Activated naive CD8-positive, alpha-beta T cell treated with anti-CD3 and anti-CD28 coated beads, Interleukin-2, amount 10 ng/mL, durations not matched to agents 7 days and 5 days (primary cell): Measurements from ENCODE around the gene CAPN14. TPM values are rescaled to one million over a fixed set of nuclear protein-coding genes. Genes with fewer than 3 reads are reported as not detected.

Experiments
- ATAC-seq: fragments of 150-1000 bp; cut with Tn5 transposase; one replicate; pipeline ENCODE4 v1.10.0; 2021; ENCODE audit warnings: low read depth, moderate library complexity
- POLR2A ChIA-PET: fragments of 350-600 bp; sonication (Branson Sonifier 250); formaldehyde crosslinking; loops from one replicate; lab custom pipeline; 2021; ENCODE audit warnings: antibody characterized with exemption; lab: Charles Lee
- DNase-seq: peaks from one replicate; pipeline ENCODE4 v3.0.0; 2021
- H3K27ac Mint-ChIP-seq: one replicate; pipeline ENCODE4 v1.8.0; 2022; ENCODE audit warnings: mild to moderate bottlenecking, mixed read lengths
- H3K27me3 Mint-ChIP-seq: one replicate; pipeline ENCODE4 v1.8.0; 2022; ENCODE audit warnings: mild to moderate bottlenecking, moderate library complexity, mixed read lengths
- H3K36me3 Mint-ChIP-seq: one replicate; pipeline ENCODE4 v1.8.0; 2021; ENCODE audit warnings: mild to moderate bottlenecking, mixed read lengths
- H3K4me1 Mint-ChIP-seq: one replicate; pipeline ENCODE4 v1.8.0; 2021; ENCODE audit warnings: mixed read lengths
- H3K4me3 Mint-ChIP-seq: one replicate; pipeline ENCODE4 v1.8.0; 2022; ENCODE audit warnings: mild to moderate bottlenecking, moderate library complexity, mixed read lengths
- H3K9me3 Mint-ChIP-seq: one replicate; pipeline ENCODE4 v1.8.0; 2021; ENCODE audit warnings: mixed read lengths
- total RNA-seq, 2 experiments: library from RNA; stranded (reverse); gene quantifications; one replicate each; pipeline ENCODE4 v1.2.3, GENCODE V29; 2021

CAPN14 gene
- total RNA-seq, 2 experiments from 2014 or later, result 0.17 to 0.28 TPM

DNA sequence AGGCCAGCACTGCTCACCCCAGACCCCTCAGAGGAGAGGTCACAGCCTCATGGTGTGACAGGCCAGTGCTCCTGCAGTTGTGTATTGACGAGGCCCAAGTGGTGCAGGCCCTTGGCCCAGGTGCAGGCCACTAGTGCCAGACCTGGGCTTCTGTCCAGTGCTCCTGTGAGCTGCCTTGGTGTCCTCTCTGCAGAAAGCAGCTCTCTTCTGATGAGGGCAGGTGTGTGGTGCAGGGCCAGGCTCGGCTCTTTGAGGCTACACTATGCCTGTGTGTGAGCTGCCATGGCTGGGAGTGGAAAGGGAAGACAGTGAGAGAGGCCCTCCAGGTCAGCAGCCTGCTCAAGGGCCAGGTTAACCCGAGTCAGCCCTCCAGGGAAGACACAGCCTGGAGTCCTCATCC is 33.7 kb upstream of the CAPN14 start:
- Mint-ChIP-seq H3K4me1 (no peaks in the 10 kb centered on the region), H3K27ac (no peak overlapping the region), H3K9me3 (no peaks in the 10 kb centered on the region), H3K36me3 (no peaks in the 10 kb centered on the region), H3K27me3 (no peaks in the 10 kb centered on the region), H3K4me3 (no peak overlapping the region)
- POLR2A ChIA-PET, result no interaction called here
- no peak for DNase-seq
- ATAC-seq, result no peak

DNA sequence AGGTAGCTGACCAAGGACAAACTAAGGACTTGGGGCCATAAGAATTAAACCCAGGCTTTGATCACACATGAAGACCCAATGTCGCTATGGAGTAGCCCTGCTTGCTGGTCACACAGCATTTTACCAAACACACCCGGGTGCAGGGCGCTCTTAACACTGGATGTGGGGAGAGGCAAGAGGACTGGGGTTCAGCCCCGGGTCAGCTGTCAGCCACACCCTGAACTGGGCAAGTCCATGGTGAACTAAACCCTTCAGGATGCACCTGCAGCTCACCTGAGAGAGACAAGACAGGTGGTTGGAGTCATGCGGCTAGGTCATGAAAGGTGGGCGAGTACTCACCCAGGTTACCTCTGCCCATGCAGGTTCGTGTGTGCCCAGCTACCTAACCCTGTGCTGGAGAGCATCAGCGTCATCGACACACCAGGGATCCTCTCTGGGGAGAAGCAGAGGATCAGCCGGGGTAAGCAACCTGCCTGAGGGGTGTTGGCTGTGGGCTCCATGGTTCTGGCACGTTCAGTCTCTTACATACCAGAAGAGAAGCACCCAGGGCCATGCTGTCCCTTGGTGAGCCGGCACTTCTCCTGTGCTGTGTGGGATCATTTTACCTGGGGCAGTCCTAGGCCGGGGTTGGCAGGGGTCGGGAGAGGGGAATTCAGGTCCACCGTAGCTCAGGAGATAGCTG is 31.8 kb upstream of the CAPN14 start:
- DNase-seq (no peak), ATAC-seq (no peak)
- Mint-ChIP-seq H3K4me3 (no peak overlapping the region), H3K4me1 (no peaks in the 10 kb centered on the region), H3K36me3 (no peaks in the 10 kb centered on the region), H3K9me3 (no peaks in the 10 kb centered on the region), H3K27me3 (no peaks in the 10 kb centered on the region), H3K27ac (no peak overlapping the region)
- POLR2A ChIA-PET, result no interaction called here

- H3K36me3 Mint-ChIP-seq, result no peaks in the 10 kb centered on the region
- no peaks in the 10 kb centered on the region for H3K4me1 Mint-ChIP-seq
- POLR2A ChIA-PET, result no interaction called here
- H3K9me3 Mint-ChIP-seq, result no peaks in the 10 kb centered on the region
- no peak overlapping the region for H3K4me3 Mint-ChIP-seq
- DNase-seq (no peak), ATAC-seq (no peak)
- no peaks in the 10 kb centered on the region for H3K27me3 Mint-ChIP-seq
- H3K27ac Mint-ChIP-seq, result no peak overlapping the region
These were observed 30.8 kb upstream of the CAPN14 start for GRCh38 chr2:31248139-31248538.

GRCh38 chr2:31247711-31248110 is 30.4 kb upstream of the CAPN14 start:
- H3K36me3 Mint-ChIP-seq, result no peaks in the 10 kb centered on the region
- no peak overlapping the region for H3K27ac Mint-ChIP-seq
- no peaks in the 10 kb centered on the region for H3K4me1 Mint-ChIP-seq
- POLR2A ChIA-PET, result no interaction called here
- H3K9me3 Mint-ChIP-seq, result no peaks in the 10 kb centered on the region
- no peak overlapping the region for H3K4me3 Mint-ChIP-seq
- ATAC-seq (no peak), DNase-seq (no peak)
- no peaks in the 10 kb centered on the region for H3K27me3 Mint-ChIP-seq

- Mint-ChIP-seq H3K27ac (no peak overlapping the region), H3K36me3 (no peaks in the 10 kb centered on the region), H3K9me3 (no peaks in the 10 kb centered on the region), H3K4me1 (peaks cover 8% of the 10 kb centered on the region), H3K4me3 (no peak overlapping the region), H3K27me3 (no peaks in the 10 kb centered on the region)
- DNase-seq, result no peak
- no peak for ATAC-seq
- POLR2A ChIA-PET, result no interaction called here
These were observed 29.0 kb upstream of the CAPN14 start for GRCh38 chr2:31246184-31246852.

DNA sequence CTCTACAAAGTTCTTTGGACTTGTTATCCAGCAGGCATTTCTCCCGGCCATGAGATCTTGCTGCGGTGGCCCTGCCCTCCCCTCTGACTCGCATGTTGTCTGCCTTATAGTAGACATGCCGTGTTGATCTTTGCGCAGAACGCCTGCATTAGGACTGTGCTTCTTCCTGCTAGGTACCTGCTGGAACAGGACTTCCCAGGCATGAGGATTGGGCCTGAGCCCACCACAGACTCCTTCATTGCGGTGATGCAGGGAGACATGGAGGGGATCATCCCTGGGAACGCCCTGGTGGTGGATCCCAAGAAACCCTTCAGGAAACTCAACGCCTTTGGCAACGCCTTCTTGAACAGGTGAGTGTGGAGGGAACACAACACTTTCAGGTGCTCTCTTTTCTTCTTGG is 26.8 kb upstream of the CAPN14 start:
- H3K9me3 Mint-ChIP-seq, result no peaks in the 10 kb centered on the region
- no peak overlapping the region for H3K27ac Mint-ChIP-seq
- POLR2A ChIA-PET, result no interaction called here
- DNase-seq (no peak), ATAC-seq (no peak)
- H3K36me3 Mint-ChIP-seq, result no peaks in the 10 kb centered on the region
- H3K27me3 Mint-ChIP-seq, result no peaks in the 10 kb centered on the region
- no peak overlapping the region for H3K4me3 Mint-ChIP-seq
- H3K4me1 Mint-ChIP-seq, result peaks cover 9% of the 10 kb centered on the region

- H3K27me3 Mint-ChIP-seq, result no peaks in the 10 kb centered on the region
- H3K4me3 Mint-ChIP-seq, result no peak overlapping the region
- POLR2A ChIA-PET, result no interaction called here
- H3K27ac Mint-ChIP-seq, result no peak overlapping the region
- no peaks in the 10 kb centered on the region for H3K9me3 Mint-ChIP-seq
- H3K4me1 Mint-ChIP-seq, result peaks cover 9% of the 10 kb centered on the region
- no peaks in the 10 kb centered on the region for H3K36me3 Mint-ChIP-seq
- DNase-seq (no peak), ATAC-seq (no peak)
These were observed 25.7 kb upstream of the CAPN14 start for GRCh38 chr2:31243053-31243452.

DNA sequence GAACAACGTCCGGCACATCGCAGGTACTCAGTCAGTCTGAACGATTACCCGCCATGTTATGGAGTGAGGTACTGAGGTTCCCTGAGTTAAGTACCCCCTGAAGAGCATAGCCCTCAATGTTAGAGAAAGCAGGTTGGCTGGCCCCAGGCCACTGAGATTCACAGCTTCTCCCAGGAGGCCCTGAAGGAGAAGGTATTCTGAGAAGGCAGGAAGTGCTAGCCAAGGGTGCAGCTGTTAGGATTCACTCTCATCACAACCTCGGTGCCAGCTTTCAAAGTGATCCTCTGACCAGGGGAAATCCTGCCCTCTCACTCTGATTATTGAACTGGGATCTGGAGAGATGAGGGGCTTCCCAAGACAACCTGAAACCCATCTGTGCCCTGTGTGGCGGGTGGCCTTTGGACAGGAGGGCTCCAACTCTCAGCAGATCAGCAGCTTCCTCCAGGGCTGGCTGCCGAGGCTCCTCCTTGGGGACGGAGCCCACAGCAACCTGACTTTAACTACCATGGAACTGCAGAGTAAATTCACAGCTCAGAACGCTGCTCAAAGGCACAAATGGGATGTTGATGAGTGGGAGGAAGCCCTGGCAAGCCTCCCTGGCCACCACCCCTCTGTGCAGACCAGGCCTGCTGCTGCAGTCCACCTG is 24.4 kb upstream of the CAPN14 start:
- no peak overlapping the region for H3K4me3 Mint-ChIP-seq
- H3K27ac Mint-ChIP-seq, result no peak overlapping the region
- POLR2A ChIA-PET, result no interaction called here
- no peaks in the 10 kb centered on the region for H3K9me3 Mint-ChIP-seq
- H3K4me1 Mint-ChIP-seq, result peaks cover 9% of the 10 kb centered on the region
- DNase-seq (no peak), ATAC-seq (no peak)
- no peaks in the 10 kb centered on the region for H3K27me3 Mint-ChIP-seq
- H3K36me3 Mint-ChIP-seq, result no peaks in the 10 kb centered on the region

- Mint-ChIP-seq H3K36me3 (no peaks in the 10 kb centered on the region), H3K4me1 (peaks cover 9% of the 10 kb centered on the region), H3K27ac (no peak overlapping the region), H3K4me3 (no peak overlapping the region), H3K9me3 (no peaks in the 10 kb centered on the region), H3K27me3 (no peaks in the 10 kb centered on the region)
- ATAC-seq (no peak), DNase-seq (no peak)
- POLR2A ChIA-PET, result no interaction called here
These were observed 23.4 kb upstream of the CAPN14 start for GRCh38 chr2:31240381-31241365.

DNA sequence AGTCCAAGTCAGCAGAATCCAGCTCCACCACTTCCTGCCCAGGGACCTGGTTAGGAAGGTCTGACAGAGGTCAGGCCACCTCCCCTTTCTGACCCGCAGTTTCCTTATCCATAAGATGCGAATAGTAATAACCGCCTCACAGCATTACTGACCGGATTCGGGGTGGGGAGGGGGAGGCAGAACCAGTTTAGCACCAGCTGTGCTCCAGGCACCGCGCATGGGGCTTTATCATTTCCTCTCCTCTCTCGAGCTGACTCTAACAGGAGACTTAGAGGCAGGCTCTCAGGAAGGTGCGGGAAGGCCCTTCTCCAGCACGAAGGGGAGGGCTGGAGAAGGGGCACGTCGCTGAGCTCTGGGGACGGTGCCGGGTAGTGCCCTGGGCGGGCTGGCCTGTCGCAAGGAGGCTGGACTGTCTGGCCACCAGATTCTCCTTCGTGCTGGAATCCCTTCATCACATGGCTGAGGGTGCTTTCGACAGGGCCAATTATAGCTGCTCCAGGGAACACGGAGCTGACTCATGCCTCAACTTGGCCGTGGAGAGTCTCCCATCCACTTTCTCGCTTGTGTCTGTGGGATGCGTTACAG is 22.4 kb upstream of the CAPN14 start:
- Mint-ChIP-seq H3K27me3 (peaks cover 2% of the 10 kb centered on the region), H3K27ac (no peak overlapping the region), H3K4me3 (no peak overlapping the region), H3K9me3 (no peaks in the 10 kb centered on the region), H3K36me3 (no peaks in the 10 kb centered on the region), H3K4me1 (peaks cover 9% of the 10 kb centered on the region)
- DNase-seq (no peak), ATAC-seq (no peak)
- POLR2A ChIA-PET, result no interaction called here

- Mint-ChIP-seq H3K4me3 (no peak overlapping the region), H3K36me3 (no peaks in the 10 kb centered on the region), H3K9me3 (no peaks in the 10 kb centered on the region), H3K27ac (no peak overlapping the region), H3K27me3 (peaks cover 2% of the 10 kb centered on the region), H3K4me1 (peaks cover 9% of the 10 kb centered on the region)
- ATAC-seq, result no peak
- no peak for DNase-seq
- POLR2A ChIA-PET, result no interaction called here
These were observed 21.7 kb upstream of the CAPN14 start for GRCh38 chr2:31238906-31239592.

GRCh38 chr2:31238126-31238905 is 21.0 kb upstream of the CAPN14 start:
- H3K9me3 Mint-ChIP-seq, result no peaks in the 10 kb centered on the region
- peaks cover 2% of the 10 kb centered on the region for H3K27me3 Mint-ChIP-seq
- H3K27ac Mint-ChIP-seq, result no peak overlapping the region
- peaks cover 14% of the 10 kb centered on the region for H3K4me1 Mint-ChIP-seq
- ATAC-seq (no peak), DNase-seq (no peak)
- H3K36me3 Mint-ChIP-seq, result no peaks in the 10 kb centered on the region
- no peak overlapping the region for H3K4me3 Mint-ChIP-seq
- POLR2A ChIA-PET, result no interaction called here
